GM12892 (cell line): ENCODE measurements around the gene PLEKHA6.

Experiments
- DNase-seq: peaks from one replicate; pipeline ENCODE4 v3.0.0; 2011; ENCODE audit not compliant: insufficient read length
- FAIRE-seq: peaks from 2 replicates; lab custom pipeline; 2011; peaks lifted over from hg19 to GRCh38; lab: Jason Lieb, UNC
- POLR2A ChIP-seq: IDR thresholded peaks from 2 replicates; pipeline ENCODE4 v1.6.1; 2011; ENCODE audit warnings: low read depth, low read length, control low read depth
- POLR2AphosphoS5 ChIP-seq: IDR thresholded peaks from 2 replicates; pipeline ENCODE4 v1.6.1; 2011; ENCODE audit warnings: low read depth, low read length, control low read depth
- TAF1 ChIP-seq: IDR thresholded peaks from 2 replicates; pipeline ENCODE4 v1.6.1; 2011; ENCODE audit warnings: low read depth, mild to moderate bottlenecking, control low read depth, low read length, borderline replicate concordance

The PLEKHA6 gene

DNA sequence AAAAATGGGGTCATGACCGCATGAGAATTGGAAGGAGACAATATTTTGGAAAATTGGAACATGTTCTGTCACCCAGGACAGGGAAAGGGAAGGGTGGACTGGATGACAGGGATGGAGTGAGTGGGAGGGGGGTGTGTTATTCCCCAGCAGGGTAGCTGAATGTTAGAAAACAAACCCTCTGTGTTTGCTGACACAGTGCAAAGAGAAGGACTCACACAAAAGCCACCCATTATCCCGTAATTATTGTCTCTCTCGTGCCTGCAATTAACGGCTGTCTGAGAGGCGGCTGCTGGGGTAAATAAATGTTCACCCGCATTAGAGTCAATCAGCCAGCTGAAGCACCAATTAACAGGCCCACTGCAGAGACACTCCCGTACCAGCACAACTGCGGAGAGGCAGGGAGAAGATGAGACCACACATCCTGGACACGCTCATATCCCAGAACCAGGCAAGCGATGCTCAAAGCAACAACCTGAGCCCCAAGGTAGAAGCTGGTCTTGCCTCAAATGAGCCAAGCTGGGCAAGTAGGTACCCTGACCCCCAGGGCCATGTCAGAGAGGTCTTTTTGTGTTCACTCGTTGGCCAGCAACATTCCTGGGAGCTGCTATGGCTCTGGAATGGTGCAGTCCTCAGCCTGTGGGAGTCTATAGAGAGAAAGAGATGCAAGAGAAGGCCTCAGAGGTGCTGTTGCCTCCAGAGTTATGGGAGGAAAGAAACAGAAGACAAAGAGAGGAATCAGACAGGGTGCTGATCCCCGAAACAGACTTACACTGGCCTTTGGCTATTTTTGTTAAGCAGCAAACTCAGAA, 19.4 kb downstream of the PLEKHA6 start:
- no peak for FAIRE-seq
- DNase-seq, result no peak
- no peak for TF ChIP-seq TAF1
- TF ChIP-seq POLR2A, result no peak
- TF ChIP-seq POLR2AphosphoS5, result no peak

DNA sequence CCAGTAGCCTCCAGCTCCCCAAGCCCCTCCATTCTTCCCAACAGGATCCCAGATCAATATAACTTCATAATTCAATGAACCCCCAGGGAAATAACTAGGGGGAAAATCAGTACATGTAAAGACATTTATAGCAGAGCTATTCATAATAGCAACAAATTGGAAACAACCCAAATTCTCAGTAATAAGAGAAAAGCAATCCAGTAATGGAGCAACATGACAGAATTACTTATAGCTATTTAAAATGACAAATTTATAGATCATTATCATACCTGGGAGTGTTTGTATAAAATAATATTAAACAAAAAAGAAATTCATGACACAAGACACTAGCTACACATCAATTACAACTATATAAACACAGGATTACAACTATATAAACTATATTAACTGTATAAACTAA, 20.2 kb downstream of the PLEKHA6 start:
- TF ChIP-seq POLR2AphosphoS5, result no peak
- no peak for TF ChIP-seq TAF1
- TF ChIP-seq POLR2A, result no peak
- FAIRE-seq (no peak), DNase-seq (no peak)

DNA sequence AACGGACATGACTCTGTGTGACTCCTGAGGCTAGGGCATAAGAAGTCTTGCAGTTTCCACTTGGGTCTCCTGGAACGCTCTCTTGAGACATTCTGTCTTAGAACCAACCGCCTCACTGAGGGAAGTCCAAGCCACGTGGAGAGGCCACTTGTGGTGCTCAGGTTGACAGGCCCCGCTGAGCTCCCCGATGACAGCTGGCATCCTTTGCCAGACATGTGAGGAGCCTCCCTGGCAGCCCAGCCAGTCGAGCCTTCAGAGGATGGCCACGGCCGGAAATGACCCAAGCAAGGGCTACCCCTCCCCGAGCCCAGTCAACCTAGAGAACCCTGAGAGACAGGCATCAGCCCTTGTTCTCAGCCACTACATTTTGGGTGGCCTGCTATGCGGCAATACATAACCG, 20.7 kb downstream of the PLEKHA6 start:
- FAIRE-seq (no peak), DNase-seq (no peak)
- TF ChIP-seq TAF1 (no peak), POLR2A (no peak), POLR2AphosphoS5 (no peak)

DNA sequence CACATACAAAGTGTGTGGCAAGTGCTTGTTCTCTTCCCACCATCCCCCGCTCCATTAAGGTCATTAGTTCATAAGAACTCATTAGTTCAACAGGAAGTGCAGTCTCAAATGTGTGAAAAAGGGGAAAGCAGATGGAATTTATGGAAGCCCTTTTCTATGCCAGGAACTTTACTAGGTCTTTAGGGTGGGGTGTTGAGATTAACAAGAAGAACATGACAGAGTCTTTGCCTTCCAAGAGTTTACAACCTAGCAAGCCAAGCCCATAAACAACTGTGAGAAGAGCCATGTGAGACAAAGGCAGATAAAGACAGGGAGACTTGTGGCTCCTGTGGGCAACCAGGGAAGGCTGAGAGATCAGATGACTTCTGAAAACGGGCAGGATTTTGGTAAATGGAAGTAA, 21.4 kb downstream of the PLEKHA6 start:
- FAIRE-seq, result no peak
- no peak for DNase-seq
- TF ChIP-seq POLR2A (no peak), TAF1 (no peak), POLR2AphosphoS5 (no peak)

DNA sequence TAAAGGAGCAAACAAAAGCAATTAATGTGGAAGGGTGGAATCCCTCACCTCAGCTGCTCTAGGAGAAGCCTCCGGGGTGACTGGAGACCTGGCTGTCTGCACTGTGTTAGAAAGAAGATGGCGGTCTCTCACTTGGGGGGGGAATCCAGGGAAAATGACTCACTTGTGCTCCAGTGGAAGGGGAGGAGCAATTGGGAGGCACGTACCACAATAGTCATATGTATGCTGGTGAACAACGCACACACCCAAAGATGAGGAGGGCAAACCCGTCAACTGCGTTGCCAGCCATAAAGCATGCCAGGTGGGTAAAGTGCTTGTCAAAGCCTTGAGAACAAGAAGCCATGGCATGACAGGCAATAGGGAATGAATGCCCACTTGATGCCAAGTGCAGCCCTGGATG, 22.1 kb downstream of the PLEKHA6 start:
- DNase-seq (no peak), FAIRE-seq (no peak)
- no peak for TF ChIP-seq POLR2AphosphoS5
- no peak for TF ChIP-seq TAF1
- TF ChIP-seq POLR2A, result no peak

DNA sequence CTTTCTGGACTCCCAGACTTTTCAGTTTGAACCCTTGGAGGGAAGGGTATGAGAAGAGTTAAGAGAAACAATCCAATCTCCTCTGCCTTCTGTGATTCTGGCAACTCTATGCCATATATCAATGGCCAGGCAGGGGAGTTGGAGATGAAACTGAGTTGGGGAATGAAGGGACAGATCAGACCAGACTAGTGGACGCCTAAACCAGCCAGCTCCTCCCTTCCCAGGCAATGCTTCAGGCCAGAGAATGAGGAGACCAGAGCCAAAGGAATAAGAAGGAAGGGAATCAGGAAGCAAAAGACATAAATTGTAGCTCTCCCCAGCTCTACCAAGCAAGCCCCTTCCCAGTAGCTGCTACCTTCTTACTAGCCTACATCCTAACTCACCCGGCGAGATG, 22.7 kb downstream of the PLEKHA6 start:
- no peak for FAIRE-seq
- no peak for DNase-seq
- TF ChIP-seq POLR2AphosphoS5 (no peak), TAF1 (no peak), POLR2A (no peak)

DNA sequence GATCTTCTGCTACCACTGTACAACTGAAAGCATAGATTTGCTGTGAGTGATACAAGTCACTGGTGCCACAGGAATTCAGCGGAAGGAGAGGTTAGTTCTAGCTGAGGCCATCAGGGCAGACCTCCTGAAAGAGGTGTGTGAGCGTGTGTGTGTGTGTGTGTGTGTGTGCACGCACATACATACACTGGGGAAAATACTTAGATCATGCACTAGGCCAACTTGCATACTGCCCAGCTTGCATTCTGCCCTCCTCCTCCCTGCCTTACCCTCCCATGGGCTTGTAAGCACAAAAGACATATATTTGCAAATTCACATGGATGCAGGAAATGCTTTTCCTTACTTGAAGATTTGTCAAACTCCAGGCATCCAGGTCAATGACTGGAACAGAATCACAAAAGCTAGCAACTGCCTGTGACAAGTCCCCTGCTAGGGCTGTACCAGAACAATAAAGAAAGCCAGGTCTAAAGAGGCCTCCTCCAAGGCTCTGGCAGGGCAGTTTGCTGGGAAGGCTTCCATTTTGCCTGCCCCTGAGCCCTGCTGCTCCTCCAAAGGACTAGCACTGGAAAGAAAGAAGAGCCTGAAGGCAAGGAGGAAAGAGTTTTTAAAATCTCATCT, 23.2 kb downstream of the PLEKHA6 start:
- no peak for DNase-seq
- TF ChIP-seq POLR2AphosphoS5 (no peak), TAF1 (no peak), POLR2A (no peak)
- no peak for FAIRE-seq

DNA sequence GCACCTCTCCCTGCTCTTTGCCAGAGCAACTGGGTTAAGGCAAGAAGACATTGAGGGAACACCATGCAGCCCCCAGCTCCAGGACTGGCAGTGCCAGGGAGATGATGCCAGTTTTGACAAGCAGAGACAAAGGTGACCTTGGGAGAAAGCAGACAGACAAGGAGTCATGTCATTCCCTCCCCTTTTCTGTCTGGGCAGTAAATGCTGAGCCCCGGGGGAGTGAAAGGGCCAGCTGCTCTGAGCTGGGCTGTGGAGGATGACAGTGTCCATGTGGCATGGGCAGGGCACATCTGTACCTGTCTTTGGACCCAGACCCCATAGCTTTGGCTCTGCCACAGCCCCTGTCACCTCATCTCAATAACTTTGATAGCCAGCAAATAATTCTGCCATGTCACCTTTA, 24.2 kb downstream of the PLEKHA6 start:
- no peak for FAIRE-seq
- DNase-seq, result no peak
- TF ChIP-seq POLR2AphosphoS5 (no peak), TAF1 (no peak), POLR2A (no peak)

DNA sequence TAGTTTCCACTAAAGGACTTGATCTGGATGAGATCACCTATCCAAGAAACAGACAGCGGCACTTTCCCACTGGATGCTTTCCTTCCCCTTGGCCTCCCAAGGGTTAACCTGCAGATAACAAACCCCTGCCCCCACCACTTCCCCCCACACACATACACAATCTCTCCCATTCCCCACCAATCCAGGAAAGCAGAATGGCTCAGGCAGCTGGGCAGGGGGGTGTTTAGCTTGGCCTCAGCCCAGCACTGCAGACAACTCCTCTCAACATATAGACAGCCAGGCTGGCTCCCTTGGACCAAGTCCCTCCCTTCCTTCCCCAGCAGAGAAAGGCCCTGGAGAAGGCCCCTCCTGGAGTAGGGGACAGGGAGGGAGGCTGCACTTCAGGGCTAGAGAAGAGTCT, 24.6 kb downstream of the PLEKHA6 start:
- no peak for FAIRE-seq
- TF ChIP-seq POLR2A, result no peak
- TF ChIP-seq TAF1, result no peak
- TF ChIP-seq POLR2AphosphoS5, result no peak

DNA sequence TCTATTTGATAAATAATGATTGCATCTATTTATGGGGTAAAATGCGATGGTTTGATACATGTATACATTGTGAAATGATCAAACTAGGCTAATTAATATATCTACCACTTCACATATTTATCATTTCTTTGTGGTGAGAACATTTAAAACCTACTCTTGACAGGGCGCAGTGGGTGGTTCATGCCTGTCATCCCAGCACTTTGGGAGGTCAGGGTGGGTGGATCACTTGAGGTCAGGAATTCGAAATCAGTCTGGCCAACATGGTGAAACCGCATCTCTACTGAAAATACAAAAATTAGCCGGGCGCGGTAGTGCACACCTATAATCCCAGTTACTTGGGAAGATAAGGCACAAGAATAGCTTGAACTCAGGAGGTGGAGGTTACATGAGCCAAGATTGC, 25.3 kb downstream of the PLEKHA6 start:
- TF ChIP-seq POLR2AphosphoS5 (no peak), TAF1 (no peak), POLR2A (no peak)
- DNase-seq (no peak), FAIRE-seq (no peak)

More for the DNA sequence above, 24.6 kb downstream of the PLEKHA6 start:
- no peak for DNase-seq

DNA sequence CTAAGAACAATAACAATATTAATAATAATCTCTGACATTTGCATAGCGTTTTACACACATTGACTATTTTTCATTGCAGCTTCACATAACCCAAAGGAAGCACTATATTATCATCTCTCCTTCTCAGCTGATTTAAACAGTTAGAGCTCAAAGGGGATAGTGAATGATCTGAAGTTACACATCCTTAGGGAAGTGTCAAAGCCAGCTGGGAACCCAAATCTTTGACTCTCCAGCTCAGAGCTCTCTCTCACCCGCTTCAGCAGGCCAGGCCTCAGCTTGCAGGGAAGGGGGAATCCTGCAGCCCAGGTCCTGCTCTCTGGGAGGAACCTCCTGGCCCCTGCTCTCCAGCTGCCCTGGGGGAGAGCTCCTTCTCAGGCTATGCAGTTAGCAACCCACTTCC, 26.3 kb downstream of the PLEKHA6 start:
- no peak for FAIRE-seq
- TF ChIP-seq POLR2AphosphoS5 (no peak), POLR2A (no peak), TAF1 (no peak)

More for the DNA sequence above, 26.3 kb downstream of the PLEKHA6 start:
- no peak for DNase-seq
